ENCODE data around the gene SLC38A1.
"Not testable (repeated sequence)": the region's sequence is repeated elsewhere in the genome, so short reads cannot be mapped to it uniquely, and the experiment has no call there.

SLC38A1 gene

DNA sequence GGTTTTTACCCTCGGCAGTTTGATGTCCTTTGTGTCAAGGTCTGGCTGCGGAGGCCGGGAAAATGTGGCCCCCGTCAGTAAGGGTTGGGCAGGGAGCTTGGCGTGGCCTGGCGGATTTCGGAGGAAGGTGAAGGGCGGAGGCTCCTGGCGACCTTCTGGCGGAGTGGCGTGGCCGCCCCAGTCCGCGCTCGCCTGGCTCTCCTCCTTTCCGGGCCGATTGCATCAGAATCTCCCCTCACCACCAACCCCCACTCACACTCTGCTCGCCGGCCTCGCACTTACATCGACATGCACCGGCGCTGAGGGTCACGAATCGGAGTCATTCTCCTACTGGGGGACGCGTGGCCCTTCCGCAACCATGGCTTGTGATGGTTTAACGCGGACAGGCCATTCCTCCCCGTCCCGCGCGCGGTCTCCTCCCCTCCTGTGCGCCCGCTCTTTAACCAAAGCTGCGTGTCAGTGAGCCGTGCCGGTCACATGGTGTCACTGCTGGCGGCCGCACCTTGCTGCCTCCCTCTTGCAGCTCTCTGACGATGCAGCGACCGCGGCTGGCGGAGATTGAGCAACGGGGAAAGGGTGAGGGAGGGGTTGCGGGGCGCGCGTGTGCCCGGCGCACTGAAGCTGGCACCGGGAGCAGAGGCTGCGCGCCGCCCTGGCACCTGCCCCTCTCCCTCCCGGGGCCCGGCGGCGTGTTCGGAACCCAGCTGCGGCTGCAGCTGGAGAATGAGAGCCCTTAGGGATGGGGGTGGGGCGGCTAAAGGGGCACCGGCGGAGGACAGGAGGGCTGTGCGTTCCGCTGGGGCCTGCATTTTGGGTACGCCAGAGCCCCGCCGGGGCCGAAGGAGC, at the start of gene SLC38A1:
Gene SLC38A1 (minus strand): TSS at position 461 of the 846 bp plus-strand sequence. CDS start 29,243 bp downstream, outside the sequence.
- DNase-seq: peak; percentile 87

DNA sequence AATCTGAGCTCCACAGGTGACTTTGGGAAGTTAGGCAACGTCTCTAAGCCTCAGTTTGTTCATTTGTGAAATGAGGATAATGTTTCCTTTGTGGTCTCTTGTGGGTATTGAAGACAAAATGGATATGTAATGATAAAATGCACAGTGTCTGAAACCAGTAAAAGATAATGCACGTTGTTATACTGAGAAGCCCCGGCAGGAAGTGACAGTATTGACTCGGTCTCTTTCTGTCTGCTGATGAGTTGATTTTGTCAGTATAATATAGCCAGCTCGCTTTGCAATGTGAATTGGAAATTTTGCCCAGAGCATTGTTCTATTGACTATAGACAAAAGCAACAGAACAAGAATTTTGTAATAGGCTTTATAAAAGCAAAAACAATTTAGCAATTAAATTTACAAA, 49.2 kb upstream of the SLC38A1 start:
- no peak for DNase-seq

DNA sequence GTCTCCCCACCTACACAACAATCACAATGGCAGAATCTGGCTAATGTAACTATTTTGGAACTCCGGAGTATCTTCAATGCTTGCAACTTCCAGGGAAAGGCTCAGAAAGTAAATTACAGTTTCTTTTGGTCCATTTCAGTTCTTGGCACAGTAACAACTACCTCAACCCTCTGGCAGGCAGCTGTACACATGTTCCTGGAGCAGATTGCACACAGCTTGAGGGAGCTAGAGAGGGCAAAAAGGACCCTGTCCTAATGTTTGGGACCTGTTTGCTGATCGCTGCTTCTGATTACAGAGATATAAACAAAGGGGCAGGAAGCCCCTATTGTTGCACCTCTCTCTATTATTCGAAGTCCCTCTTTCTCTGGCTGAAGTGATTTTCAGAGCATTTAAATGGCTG, 35.2 kb upstream of the SLC38A1 start:
- no peak for DNase-seq

DNA sequence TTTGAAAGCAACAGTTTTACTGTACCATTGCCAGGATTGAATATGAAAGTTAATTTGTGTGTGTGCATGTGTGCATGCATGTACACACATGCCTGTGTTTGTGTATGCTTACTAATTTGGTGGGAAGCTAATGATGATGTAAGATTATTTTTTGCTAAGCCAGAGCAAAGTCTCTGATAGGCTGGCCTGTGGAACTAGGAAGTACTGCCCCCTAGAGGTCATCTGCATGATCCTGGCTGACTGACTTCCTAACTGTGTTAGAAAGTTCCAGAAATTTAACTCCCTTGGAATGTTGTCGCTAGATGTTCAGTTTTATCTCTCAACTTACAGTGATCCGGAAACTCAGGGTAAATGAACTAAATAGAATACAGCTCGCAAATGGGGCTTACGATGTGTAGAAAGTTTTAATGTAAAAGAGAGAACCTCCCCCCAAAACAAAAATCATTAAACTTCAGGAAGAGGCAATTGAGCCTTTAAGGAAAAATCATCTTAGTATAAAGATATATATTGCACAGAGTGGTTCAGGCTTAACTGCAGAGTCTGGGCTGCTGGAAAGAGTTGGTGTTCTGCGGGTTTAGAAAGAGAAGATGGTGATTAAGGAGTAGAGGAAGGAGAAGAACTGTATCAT, 34.3 kb upstream of the SLC38A1 start:
- DNase-seq: peak; percentile 19

DNA sequence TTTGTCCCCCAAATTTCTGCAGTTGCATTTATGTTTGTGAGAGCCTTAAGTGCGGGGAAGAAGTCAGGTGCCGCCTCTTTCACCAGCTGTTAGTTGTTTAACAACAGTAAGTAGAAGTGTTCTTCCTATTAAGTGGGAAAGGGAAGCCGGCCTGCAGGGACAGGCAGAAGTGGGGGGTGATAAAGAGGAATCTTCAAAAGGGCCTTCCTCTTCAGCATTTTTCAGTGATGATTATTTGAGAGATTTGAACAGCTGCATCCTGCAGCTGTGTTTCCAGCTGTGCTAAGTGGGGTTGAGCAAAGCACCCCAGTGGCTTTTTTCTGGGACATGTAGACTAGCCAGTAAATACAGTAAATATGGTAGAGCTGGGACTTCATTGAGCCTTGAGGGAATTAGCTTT, 32.1 kb upstream of the SLC38A1 start:
- no peak for DNase-seq

DNA sequence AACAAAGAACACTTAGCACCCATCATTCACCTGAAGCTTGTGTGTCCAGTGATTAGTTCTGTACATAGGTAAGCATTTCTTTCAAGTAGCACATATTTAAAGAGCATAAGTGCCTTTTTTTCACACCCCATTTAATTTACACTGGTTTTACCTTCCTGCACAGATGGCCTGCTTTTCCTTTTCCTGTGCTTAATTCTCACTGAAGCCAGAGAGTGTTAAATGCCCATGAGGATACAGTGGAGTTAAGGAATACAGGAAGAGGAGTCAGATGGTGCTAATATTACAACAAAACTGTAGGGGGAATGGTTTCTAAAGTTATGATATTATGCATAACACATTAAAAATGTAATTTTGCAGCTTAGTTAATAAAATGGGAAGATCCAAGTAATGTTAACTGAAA, 31.0 kb upstream of the SLC38A1 start:
- no peak for DNase-seq

DNA sequence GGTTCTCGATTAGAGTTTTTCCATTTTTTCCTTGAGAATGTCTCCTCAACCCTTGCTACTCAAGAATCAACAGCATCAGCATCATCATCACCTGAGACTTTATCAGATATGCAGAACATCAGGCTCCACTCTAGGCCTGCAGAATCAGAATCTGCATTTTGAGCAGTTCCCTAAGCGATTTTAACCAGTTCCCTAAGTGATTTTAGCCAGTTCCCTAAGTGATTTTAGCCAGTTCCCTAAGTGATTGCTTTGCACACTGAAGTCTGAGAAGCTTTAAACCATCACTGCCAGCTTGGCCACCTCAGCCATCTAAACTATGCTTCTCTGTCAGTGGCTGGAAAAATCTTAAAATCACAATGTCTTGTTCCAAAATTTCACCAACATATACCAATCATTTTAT, 29.4 kb upstream of the SLC38A1 start:
- no peak for DNase-seq

DNA sequence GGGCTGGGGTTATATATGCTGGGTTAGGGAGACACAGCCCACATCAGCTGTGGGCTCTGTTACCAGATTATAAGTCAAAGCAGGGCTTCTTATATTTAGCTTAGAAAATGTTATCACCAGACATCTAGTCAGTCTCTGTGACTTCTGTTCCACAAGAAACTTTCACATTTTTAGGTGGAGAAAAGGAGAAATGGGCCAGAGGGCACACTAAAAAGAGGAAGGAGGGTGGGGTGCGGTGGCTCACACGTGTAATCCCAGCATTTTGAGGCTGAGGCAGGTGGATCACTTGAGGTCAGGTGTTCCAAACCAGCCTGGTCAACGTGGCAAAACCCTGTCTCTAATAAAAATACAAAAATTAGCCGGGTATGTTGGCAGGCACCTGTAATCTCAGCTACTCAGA, 28.0 kb upstream of the SLC38A1 start:
- no peak for DNase-seq

DNA sequence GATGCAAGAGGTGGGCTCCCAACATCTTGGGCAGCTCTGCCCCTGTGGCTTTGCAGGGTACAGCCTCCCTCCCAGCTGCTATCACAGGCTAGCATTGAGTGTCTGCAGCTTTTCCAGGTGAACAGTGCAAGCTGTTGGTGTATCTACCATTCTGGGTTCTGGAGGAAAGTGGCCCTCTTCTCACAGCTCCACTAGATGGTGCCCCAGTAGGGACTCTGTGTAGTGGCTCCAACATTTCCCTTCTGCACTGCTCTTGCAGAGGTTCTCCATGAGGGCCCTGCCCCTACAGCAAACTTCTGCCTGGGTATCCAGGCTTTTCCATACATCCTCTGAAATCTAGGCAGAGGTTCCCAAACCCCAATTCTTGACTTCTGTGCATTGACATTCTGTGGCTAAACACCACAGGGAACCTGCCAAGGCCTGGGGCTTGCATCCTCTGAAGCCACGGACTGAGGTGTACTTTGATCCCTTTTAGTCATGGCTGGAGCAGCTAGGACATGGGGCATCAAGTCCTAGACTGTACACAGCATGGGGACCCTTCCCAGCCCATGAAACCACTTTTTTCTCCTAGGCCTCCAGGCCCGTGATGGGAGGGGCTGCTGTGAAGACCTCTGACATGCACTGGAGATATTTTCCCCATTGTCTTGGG, 24.0 kb upstream of the SLC38A1 start:
- DNase-seq: no peak

DNA sequence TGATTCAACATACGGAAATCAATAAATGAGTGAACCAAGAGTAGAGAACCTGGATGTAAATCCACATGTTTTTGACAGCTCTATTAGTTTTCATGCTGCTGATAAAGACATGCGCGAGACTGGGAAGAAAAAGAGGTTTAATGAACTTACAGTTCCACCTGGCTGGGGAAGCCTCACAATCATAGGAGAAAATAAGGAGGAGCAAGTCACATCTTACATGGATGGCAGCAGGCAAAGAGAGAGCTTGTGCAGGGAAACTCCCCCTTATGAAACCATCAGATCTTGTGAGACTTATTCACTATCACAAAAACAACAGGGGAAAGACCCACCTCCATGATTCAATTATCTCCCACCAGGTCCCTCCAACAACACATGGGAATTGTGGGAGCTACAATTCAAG, 23.1 kb upstream of the SLC38A1 start:
- not testable (repeated sequence) for DNase-seq

DNA sequence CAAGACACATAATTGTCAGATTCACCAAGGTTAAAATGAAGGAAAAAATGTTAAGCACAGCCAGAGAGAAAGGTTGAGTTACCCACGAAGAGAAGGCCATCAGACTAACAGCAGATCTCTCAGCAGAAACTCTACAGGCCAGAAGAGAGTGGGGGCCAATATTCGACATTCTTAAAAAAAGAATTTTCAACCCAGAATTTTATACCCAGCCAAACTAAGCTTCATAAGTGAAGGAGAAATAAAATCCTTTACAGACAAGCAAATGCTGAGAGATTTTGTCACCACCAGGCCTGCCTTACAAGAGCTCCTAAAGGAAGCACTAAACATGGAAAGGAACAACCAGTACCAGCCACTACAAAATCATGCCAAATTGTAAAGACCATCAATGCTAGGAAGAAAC, 16.3 kb upstream of the SLC38A1 start:
- not testable (repeated sequence) for DNase-seq

DNA sequence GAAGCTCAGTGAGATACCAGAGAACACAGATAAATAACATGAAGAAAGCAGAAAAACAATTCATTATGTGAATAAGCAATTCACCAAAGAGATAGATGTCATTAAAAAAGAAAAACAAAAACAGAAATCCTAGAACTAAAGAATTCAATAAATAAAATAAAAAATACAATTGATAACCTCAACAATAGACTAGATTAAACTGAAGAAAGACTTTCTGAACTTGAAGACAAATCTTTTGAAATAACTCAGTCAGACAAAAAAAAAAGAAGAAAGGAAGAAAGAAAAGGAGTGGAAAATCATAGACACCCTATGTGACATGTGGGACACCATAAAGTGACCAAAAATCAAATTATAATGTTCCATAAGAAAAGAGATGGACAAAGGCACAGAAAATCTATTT, 14.0 kb upstream of the SLC38A1 start:
- DNase-seq: no peak

DNA sequence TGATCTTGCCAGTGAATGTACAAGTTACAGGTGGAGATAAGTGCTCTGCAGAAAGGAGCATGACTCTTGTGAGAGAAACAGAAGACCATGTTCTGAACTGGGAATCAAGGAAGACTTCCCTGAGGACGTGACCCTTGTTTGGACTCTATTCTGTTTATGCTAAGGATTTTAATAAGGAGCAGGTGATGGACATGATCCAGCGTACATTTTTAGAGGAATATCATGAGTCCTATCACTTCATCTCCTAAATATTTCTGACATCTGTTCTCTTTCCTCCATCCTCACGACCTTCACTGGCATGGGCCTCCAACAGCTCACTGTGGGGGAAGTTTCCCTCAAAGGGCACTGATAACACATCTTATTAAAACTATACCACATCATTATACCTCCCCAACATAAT, 7.9 kb upstream of the SLC38A1 start:
- no peak for DNase-seq

DNA sequence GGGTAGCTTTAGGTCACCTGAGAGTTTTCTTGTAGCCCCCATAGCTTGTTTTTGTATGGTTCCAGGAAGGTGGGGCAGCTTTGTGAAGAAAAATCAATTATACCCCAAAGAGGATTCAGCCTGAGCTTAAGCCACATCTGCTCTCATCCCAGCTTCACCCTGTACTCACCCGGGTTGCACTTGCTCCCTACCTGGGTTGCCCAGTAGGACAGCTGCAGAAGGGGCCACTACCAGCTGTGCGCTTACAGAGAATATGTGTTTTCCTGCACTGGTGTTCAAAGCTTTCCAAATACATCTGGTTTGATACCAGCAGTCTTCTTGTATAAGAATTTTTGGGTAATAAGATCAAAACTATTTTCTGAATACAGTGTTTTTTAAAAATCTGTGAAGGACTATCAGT, 3.0 kb upstream of the SLC38A1 start:
- no peak for DNase-seq

DNA sequence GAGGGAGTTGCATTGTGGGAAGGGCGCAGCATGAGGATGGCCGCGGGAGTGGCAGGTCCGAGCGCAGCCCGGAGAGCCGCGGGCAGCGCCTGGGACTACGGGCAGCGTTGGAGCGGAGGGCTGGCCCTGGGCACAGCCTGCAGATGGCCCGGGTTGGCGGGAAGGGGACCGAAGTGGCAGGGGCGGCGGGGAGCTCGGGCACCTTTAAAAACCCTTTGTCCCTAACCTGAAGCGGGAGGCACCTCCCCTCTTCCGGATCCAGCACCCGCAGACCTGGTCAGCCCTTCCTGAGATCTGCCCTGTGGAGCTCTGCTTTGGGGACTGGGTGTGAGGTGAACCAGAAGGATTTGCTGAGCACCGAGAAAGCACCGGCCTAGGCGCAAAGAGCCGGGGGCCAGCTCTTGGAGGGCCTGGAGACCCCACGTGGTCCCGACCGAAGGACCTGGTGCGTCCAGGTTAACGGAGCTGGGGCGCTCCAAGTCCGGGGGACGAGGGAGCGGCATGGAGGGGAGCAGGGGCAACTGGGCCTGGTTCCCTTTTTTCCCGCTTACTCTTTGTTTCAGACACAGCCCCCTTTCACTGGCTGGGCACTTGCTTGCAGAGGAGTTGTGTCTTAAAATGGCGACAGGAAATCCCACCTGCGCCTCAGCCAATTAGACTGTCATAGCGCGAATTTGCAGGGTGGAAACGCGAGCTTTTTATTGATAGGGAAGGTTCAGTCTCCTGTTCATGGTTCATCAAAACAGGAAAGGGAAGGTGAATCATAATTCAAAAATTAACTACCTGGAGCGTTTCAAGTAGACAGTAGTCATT, 792 bp upstream of the SLC38A1 start:
- peak; percentile 76 for DNase-seq

DNA sequence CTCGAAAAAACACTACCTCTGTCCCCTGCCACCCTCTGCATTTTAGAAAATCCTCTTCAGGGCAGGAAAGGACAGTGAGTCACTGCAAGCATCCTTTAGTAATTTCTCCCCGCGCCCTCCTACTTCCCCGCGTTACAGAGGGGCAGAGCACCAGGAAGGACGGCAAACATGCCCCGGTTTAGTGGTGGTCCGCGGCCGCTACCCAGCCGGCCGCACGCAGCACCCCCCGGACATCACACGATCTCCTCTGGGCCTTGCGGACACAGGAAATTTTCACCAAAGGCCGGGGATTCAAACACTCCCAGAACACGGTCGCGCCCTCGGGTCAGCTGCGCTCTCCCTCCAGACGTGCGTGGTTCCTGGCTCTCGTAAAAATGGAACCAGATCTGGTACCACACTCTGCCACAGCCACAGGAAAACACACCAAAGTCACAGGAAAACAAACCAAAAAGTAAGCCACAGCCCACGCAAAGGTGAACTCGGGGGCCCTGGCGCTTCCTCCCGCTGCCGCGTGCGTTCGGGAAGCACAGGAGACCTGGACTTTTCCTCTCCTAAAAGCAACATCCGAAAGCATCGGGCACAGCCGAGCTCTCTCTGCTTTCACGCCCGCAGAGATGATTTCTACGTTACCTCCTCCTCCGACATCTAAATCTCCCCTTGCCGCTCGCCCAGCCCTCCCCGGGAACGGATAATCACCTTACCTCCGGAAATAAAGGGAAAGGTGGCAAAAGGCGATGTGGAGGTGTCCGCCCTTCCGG, 839 bp downstream of the SLC38A1 start:
- peak; percentile 63 for DNase-seq

DNA sequence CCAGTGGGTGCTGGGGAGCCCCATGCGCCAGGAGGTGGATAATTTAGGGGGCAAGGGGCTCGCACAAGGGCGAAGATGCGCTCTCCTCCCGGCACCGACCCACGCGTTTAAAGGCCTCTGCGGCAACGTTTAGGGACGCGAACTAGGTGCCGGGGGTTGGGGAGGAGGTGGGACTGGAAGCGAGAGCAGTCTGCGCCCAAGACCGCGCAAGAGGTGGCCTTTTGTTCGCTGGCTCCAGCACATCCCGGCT, 1.3 kb downstream of the SLC38A1 start:
- no peak for DNase-seq

DNA sequence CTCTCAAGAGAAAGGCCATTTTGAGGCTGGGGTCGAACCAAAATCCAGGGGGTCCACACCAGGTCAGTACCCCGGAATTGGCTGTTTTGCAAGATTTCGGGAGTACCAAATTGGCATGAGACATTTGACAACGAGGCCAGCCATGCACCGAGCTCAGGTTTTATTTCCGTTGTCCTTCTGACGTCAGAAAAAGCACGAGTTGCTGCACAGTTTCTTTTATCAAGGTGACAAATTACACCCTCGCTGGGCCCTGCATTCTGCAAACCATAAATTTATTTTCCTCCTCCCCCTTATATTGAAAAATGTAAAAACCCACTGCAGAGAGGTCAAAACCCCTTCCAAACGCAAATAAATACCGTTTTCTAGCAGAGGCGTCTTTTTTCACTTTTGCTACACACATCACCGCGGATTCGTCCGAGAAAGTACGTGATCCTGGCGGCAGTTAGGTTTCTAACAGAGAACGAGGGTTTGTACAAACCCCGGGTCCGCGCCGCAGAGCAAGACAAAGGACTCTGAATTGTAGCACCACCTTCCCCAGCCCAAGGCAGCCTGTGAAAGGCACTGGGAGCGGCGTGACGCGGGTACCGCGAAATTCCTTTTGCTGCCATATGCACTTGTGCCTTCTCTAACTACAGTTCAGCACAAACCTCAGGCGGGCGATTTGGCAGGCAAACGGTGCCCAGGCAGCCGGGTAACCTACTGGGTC, 1.8 kb downstream of the SLC38A1 start:
- peak; percentile 61 for DNase-seq

DNA sequence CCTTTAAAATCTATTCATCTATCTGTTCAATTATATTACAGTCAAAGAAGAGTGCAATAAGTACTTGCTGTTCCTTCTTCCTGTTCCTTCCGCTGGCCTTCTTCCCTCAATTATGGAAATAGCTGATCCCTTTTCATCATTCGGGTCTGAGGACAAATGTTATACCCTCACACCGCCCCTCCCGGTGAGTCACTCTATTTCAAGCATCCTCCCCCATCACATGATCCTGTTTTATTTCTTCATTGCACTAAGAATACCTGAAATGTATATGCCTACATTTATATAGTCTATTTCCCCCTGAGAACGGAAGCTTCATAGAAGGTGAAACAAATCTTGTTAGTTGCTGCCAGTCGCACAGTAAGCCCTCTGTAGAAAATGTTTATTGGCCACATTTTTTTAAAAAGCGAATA, 2.5 kb downstream of the SLC38A1 start:
- DNase-seq: peak; percentile 14

DNA sequence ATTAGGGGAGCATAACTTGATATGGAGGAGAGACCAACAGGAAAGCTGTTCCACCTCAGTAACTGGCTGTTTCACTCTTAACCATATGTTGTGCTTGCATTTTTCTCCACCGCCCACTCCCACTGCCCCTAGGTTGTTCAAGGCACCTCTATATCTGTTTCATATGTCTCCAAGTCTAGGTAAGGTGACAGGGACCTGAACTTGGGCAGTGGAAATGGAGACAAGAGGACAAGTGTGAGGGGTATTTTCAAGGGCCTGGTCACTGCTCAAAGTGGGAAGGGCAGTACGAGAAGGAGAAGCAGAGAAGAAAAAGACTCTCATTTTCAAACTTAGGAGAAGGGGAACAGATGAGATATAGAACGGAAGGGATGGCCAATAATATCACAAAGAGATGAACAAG, 3.1 kb downstream of the SLC38A1 start:
- peak; percentile 4 for DNase-seq

DNA sequence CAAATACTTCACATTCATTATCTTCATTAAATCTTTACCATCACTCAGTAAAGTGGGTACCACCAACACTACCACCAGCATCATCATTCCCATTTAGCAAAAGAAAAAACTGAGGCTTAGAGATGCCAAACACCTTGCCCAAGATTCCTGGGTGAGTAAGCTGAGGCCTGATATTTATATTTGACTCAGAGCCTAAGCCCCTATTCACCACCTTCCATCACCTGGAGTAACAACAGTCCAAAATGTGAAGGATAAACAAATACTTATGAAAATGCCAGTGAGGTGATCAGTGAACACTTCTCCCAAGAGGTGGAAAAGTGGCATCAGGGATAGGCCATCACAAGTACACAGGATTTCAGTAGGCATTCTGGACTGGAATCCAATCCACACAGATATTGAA, 3.7 kb downstream of the SLC38A1 start:
- no peak for DNase-seq

DNA sequence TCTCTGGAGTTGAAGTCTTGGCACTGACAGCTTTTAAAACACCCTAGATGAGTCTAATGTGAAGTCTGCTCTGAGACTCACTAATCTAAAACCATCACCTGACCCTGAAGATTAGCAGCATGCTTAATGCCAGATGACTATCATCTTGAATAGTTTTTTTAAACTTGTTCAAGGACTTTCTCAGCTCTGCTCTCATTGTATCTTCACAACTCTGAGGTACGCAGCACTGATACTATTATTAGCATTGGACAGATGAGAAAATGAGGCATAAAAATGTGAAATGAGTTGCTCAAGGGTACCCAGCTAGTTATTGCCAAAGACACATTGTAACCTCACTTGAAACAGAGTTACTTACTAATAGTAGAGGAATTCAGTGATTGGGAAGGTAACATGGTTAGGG, 4.8 kb downstream of the SLC38A1 start:
- no peak for DNase-seq
